Keratinocyte (primary cell): ENCODE data around the gene EXT2. TPM values are rescaled to one million over a fixed set of nuclear protein-coding genes. Genes with fewer than 3 reads are reported as not detected.

ENCODE experiments used
- DNase-seq: peaks from one replicate; pipeline ENCODE4 v3.0.0-alpha.2; 2011; ENCODE audit warnings: low read depth, missing footprints, low spot score
- FAIRE-seq: peaks from 2 replicates; lab custom pipeline; 2011; peaks lifted over from hg19 to GRCh38; lab: Jason Lieb, UNC
- H2AFZ ChIP-seq: 2 replicates; pipeline ENCODE4 v1.6.0; 2012; ENCODE audit warnings: low read length, control low read depth, inconsistent platforms; ENCODE audit not compliant: control insufficient read depth
- H3K27ac ChIP-seq: 2 replicates; pipeline ENCODE4 v1.5.1; 2011; ENCODE audit warnings: low read length; ENCODE audit not compliant: control insufficient read depth, insufficient read depth
- H3K27me3 ChIP-seq: 3 replicates; pipeline ENCODE4 v1.6.0; 2011; ENCODE audit warnings: low read length; ENCODE audit not compliant: control insufficient read depth, insufficient read depth; ENCODE audit errors: extremely low read depth
- H3K36me3 ChIP-seq, 2 experiments: 2 replicates in 1 of 2; 3 replicates in 1 of 2; pipeline ENCODE4 v1.5.1; 2011; ENCODE audit warnings: low read length in 2 of 2, mild to moderate bottlenecking in 1 of 2; ENCODE audit not compliant: control insufficient read depth in 2 of 2, insufficient read depth in 2 of 2; ENCODE audit errors: extremely low read depth in 1 of 2
- H3K4me1 ChIP-seq: 3 replicates; pipeline ENCODE4 v1.5.1; 2011; ENCODE audit warnings: low read length; ENCODE audit not compliant: control insufficient read depth, insufficient read depth; ENCODE audit errors: extremely low read depth
- H3K4me2 ChIP-seq: 3 replicates; pipeline ENCODE4 v1.6.0; 2011; ENCODE audit warnings: low read depth, low read length; ENCODE audit not compliant: control insufficient read depth, insufficient read depth; ENCODE audit errors: extremely low read depth
- H3K4me3 ChIP-seq, 3 experiments: fragments of 200-600 bp in 1 of 3; sonication (generic) in 1 of 3; 2 replicates in 2 of 3; 3 replicates in 1 of 3; pipeline ENCODE4 v1.5.1; 2011 to 2016; ENCODE audit warnings: low read length in 3 of 3, mild to moderate bottlenecking in 3 of 3, control low read depth in 2 of 3, inconsistent platforms in 1 of 3, low read depth in 1 of 3, mixed read lengths in 1 of 3, mixed run types in 1 of 3, moderate library complexity in 1 of 3; ENCODE audit not compliant: control insufficient read depth in 2 of 3, insufficient read depth in 2 of 3; ENCODE audit errors: extremely low read depth in 1 of 3
- H3K79me2 ChIP-seq: 2 replicates; pipeline ENCODE4 v1.6.0; 2012; ENCODE audit warnings: low read length; ENCODE audit not compliant: control insufficient read depth, insufficient read depth
- H3K9ac ChIP-seq: 3 replicates; pipeline ENCODE4 v1.6.0; 2011; ENCODE audit warnings: low read length; ENCODE audit not compliant: control insufficient read depth, insufficient read depth; ENCODE audit errors: extremely low read depth
- H3K9me1 ChIP-seq: 3 replicates; pipeline ENCODE4 v1.6.0; 2011; ENCODE audit warnings: low read length; ENCODE audit not compliant: control insufficient read depth, insufficient read depth; ENCODE audit errors: extremely low read depth
- H3K9me3 ChIP-seq: 2 replicates; pipeline ENCODE4 v1.5.1; 2012; ENCODE audit warnings: low read depth, low read length; ENCODE audit not compliant: control insufficient read depth
- H4K20me1 ChIP-seq: 3 replicates; pipeline ENCODE4 v1.6.0; 2011; ENCODE audit warnings: low read length; ENCODE audit not compliant: control insufficient read depth, insufficient read depth; ENCODE audit errors: extremely low read depth
- EZH2 ChIP-seq: IDR thresholded peaks from one replicate; pipeline ENCODE4 v1.6.1; 2012; ENCODE audit warnings: inconsistent platforms, mild to moderate bottlenecking, low read length, moderate library complexity
- dilution Hi-C: fragments of 300-500 bp; cut with MboI; formaldehyde crosslinking; loops from one replicate; pipeline ENCODE4 v1.7.0; 2020; ENCODE audit warnings: low sequenced_read_pairs; ENCODE audit not compliant: extremely low pct_ligation_motif_present
- polyA plus RNA-seq, 5 experiments: library from polyadenylated mRNA; depleted of rRNA in 3 of 5; stranded (reverse) in 3 of 5; stranded (forward) in 1 of 5; unstranded in 1 of 5; fragments of >200 nt; gene quantifications; 1 replicate in 1 of 5; 2 replicates in 3 of 5; 3 replicates in 1 of 5; pipeline versions ENCODE4 v1.2.1 to v1.2.3, GENCODE V29; 2011 to 2012; ENCODE audit warnings: missing spikeins in 2 of 5, low read depth in 1 of 5, low replicate concordance in 1 of 5
- TF ChIP-seq, protein P1 (sequence below), 3 experiments: IDR thresholded peaks in 1 of 3; conservative IDR thresholded peaks in 1 of 3; optimal IDR thresholded peaks in 1 of 3; 2 replicates in 2 of 3; 3 replicates in 1 of 3; pipeline versions ENCODE3 to v1.5.1; 2011; ENCODE audit warnings: low read length in 3 of 3, mild to moderate bottlenecking in 3 of 3, moderate library complexity in 2 of 3, control low read depth in 1 of 3, inconsistent platforms in 1 of 3; ENCODE audit not compliant: insufficient read depth in 2 of 3; ENCODE audit errors: extremely low read depth in 1 of 3

EXT2 gene
- polyA plus RNA-seq, 1 donor (not counting 4 experiments of a cell fraction or from before 2014, with no cell fraction given), result 148 TPM

DNA sequence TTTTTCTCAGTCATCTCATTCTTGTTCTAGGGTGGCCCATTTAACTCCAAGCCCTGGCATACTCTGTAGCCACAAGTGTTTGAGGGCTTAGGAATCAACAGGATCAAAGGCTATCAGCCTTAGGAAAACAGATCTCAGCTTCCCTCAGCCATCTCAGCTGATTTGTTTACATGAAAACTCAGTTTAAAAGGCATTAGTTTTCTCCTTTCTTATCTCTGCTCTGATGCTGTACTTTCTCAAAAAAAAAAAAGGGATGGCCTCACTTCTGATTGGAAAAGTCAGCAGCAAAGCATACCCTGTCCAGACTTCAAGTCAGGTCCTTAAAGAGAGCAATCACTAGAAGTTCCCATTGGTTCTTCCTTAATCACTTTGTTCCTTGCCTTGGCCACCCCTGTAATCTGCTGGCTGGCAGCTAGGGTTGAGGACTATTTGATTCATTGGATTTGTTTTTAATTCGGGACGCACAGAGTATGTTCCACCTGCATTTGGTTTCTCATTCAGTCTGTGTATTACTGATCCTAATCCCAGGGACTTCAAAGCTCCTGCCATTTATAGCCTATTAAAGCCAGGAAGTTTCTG is 102.8 kb downstream of the EXT2 start:
- peaks cover 4% of the 10 kb centered on the region for H4K20me1 ChIP-seq
- no peak overlapping the region for H3K27ac ChIP-seq
- no peaks in the 10 kb centered on the region for H3K9me3 ChIP-seq
- no peak overlapping the region for H3K4me2 ChIP-seq
- DNase-seq, result no peak
- dilution Hi-C loops, result no loop called here
- no peak for TF ChIP-seq EZH2
- TF ChIP-seq, protein P1, sequence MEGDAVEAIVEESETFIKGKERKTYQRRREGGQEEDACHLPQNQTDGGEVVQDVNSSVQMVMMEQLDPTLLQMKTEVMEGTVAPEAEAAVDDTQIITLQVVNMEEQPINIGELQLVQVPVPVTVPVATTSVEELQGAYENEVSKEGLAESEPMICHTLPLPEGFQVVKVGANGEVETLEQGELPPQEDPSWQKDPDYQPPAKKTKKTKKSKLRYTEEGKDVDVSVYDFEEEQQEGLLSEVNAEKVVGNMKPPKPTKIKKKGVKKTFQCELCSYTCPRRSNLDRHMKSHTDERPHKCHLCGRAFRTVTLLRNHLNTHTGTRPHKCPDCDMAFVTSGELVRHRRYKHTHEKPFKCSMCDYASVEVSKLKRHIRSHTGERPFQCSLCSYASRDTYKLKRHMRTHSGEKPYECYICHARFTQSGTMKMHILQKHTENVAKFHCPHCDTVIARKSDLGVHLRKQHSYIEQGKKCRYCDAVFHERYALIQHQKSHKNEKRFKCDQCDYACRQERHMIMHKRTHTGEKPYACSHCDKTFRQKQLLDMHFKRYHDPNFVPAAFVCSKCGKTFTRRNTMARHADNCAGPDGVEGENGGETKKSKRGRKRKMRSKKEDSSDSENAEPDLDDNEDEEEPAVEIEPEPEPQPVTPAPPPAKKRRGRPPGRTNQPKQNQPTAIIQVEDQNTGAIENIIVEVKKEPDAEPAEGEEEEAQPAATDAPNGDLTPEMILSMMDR (optimal IDR thresholded peaks at IDR 0.05 in 1 of 3, IDR thresholded peaks at IDR 0.05 in 1 of 3, conservative IDR thresholded peaks at IDR 0.05 in 1 of 3; ENCODE audit: extremely low read depth in 1 of 3, insufficient read depth in 2 of 3, low read length in 3 of 3), result no peak
- no peak for FAIRE-seq
- H3K79me2 ChIP-seq, result peaks cover 5% of the 10 kb centered on the region
- no peaks in the 10 kb centered on the region for H3K4me1 ChIP-seq
- H3K9me1 ChIP-seq, result no peaks in the 10 kb centered on the region
- H2AFZ ChIP-seq, result no peak overlapping the region
- no peak overlapping the region for H3K9ac ChIP-seq
- H3K4me3 ChIP-seq, result no peak overlapping the region
- H3K27me3 ChIP-seq, result no peaks in the 10 kb centered on the region
- H3K36me3 ChIP-seq, result peaks cover 5 to 8% of the 10 kb centered on the region in 2 experiments

DNA sequence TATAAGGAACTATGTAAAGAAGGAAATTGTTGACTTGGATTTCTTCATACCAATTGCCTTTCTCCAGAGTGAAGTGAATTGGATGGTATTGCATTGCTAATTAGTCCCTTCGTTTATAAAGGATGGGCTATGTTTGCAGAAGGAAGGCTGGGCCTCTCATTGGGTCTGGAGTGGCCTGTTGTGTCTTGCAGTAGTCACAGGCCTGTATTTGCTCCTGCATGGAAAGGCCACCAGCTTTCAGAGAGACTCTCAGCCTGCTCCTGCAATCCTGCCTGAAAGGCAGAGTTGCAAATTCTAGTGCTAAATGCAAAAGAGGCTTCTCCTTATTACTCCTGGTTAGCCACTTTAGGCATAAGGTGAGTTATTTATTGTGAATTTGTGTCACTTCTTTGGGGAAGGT is 103.8 kb downstream of the EXT2 start:
- Histone ChIP-seq H3K4me2 (no peak overlapping the region), H3K27ac (no peak overlapping the region), H3K4me1 (no peaks in the 10 kb centered on the region), H3K27me3 (no peaks in the 10 kb centered on the region), H3K79me2 (peaks cover 2% of the 10 kb centered on the region), H2AFZ (no peak overlapping the region), H3K36me3 (peaks cover 5 to 8% of the 10 kb centered on the region in 2 experiments), H3K9me1 (no peaks in the 10 kb centered on the region), H3K4me3 (no peak overlapping the region), H4K20me1 (peaks cover 3% of the 10 kb centered on the region), H3K9ac (no peak overlapping the region), H3K9me3 (no peaks in the 10 kb centered on the region)
- FAIRE-seq (no peak), DNase-seq (no peak)
- TF ChIP-seq, protein P1 (optimal IDR thresholded peaks at IDR 0.05 in 1 of 3, IDR thresholded peaks at IDR 0.05 in 1 of 3, conservative IDR thresholded peaks at IDR 0.05 in 1 of 3; ENCODE audit: extremely low read depth in 1 of 3, insufficient read depth in 2 of 3, low read length in 3 of 3), result no peak
- TF ChIP-seq EZH2, result no peak
- dilution Hi-C loops, result no loop called here
